NT2/D1 (cell line): ENCODE measurements around the gene MORN5.

ENCODE experiments used
- SUZ12 ChIP-seq: IDR thresholded peaks from 2 replicates; pipeline ENCODE4 v1.6.1; 2011; ENCODE audit not compliant: insufficient read length, insufficient read depth; ENCODE audit errors: extremely low read depth
- YY1 ChIP-seq: IDR thresholded peaks from 2 replicates; pipeline ENCODE4 v1.6.1; 2011; ENCODE audit not compliant: insufficient read length, insufficient read depth

- TF ChIP-seq YY1 (no peak), SUZ12 (no peak)
These were observed 56.0 kb downstream of the MORN5 start for GRCh38 chr9:122215663-122216062.
